HL-60 (cell line): Measurements from ENCODE around the gene TIAL1.

ENCODE experiments used
- CTCF ChIP-seq: IDR thresholded peaks from one replicate; pipeline ENCODE4 v1.5.1; 2011; ENCODE audit warnings: low read length, control low read depth, inconsistent platforms; ENCODE audit not compliant: insufficient read depth
- REST ChIP-seq: IDR thresholded peaks from 2 replicates; pipeline ENCODE4 v1.6.1; 2012; ENCODE audit warnings: low read depth; ENCODE audit not compliant: insufficient replicate concordance
- SPI1 ChIP-seq: IDR thresholded peaks from 2 replicates; pipeline ENCODE4 v1.6.1; 2012; ENCODE audit warnings: low read depth, mild to moderate bottlenecking, borderline replicate concordance

- TF ChIP-seq CTCF (no peak), REST (no peak), SPI1 (no peak)
Observed at GRCh38 chr10:119620241-119621077, 23.7 kb upstream of the TIAL1 start.
